CD4-positive, alpha-beta T cell treated with Interleukin-15 for 4 hours (primary cell): ENCODE data around the gene CSH1.
A peak's percentile ranks its signal among the peaks of the same experiment; 100 is the strongest.
"Not testable (repeated sequence)": the region's sequence is repeated elsewhere in the genome, so short reads cannot be mapped to it uniquely, and the experiment has no call there.

Experiments used
- DNase-seq: peaks from one replicate; pipeline ENCODE4 v3.0.0-alpha.2; 2020; ENCODE audit warnings: low spot score

Gene CSH1

GRCh38 chr17:63869491-63870291 lies 26.7 kb downstream of the CSH1 start:
- DNase-seq, result not testable (repeated sequence)

GRCh38 chr17:63866625-63867024 lies 29.7 kb downstream of the CSH1 start:
- DNase-seq, result not testable (repeated sequence)

- DNase-seq, result no peak
These were observed 37.1 kb downstream of the CSH1 start for GRCh38 chr17:63859257-63859656.

- DNase-seq, result not testable (repeated sequence)
These were observed 39.9 kb downstream of the CSH1 start for GRCh38 chr17:63856425-63856824.

- no peak for DNase-seq
These were observed 41.2 kb downstream of the CSH1 start for GRCh38 chr17:63855185-63855584.

- DNase-seq, result no peak
These were observed 41.7 kb downstream of the CSH1 start for GRCh38 chr17:63854709-63855108.

- no peak for DNase-seq
These were observed 43.1 kb downstream of the CSH1 start for GRCh38 chr17:63853260-63853659.

- no peak for DNase-seq
These were observed 46.0 kb downstream of the CSH1 start for GRCh38 chr17:63850401-63850800.

- DNase-seq, result peak; percentile 92
These were observed 47.3 kb downstream of the CSH1 start for GRCh38 chr17:63848834-63849689.

GRCh38 chr17:63847525-63848249 lies 48.7 kb downstream of the CSH1 start:
- no peak for DNase-seq

GRCh38 chr17:63845509-63845908 lies 50.9 kb downstream of the CSH1 start:
- no peak for DNase-seq
